Osteoblast (primary cell): ENCODE results near the gene SNAP25. TPM values are rescaled to one million over a fixed set of nuclear protein-coding genes. Genes with fewer than 3 reads are reported as not detected.

Source experiments
- DNase-seq: peaks from one replicate; pipeline ENCODE4 v3.0.0; 2011; ENCODE audit warnings: low spot score, mixed read lengths; ENCODE audit not compliant: insufficient read length; ENCODE audit errors: missing footprints
- H2AFZ ChIP-seq: 2 replicates; pipeline ENCODE4 v1.6.0; 2011; ENCODE audit warnings: mild to moderate bottlenecking, low read length
- H3K27ac ChIP-seq: 2 replicates; pipeline ENCODE4 v1.5.1; 2011; ENCODE audit warnings: mild to moderate bottlenecking, low read depth, low read length, moderate library complexity
- H3K27me3 ChIP-seq: 2 replicates; pipeline ENCODE4 v1.6.0; 2012; ENCODE audit warnings: mild to moderate bottlenecking, control low read depth, inconsistent platforms, low read length, moderate library complexity; ENCODE audit not compliant: insufficient read depth
- H3K36me3 ChIP-seq: 2 replicates; pipeline ENCODE4 v1.5.1; 2011; ENCODE audit warnings: mild to moderate bottlenecking, low read length, control low read depth, moderate library complexity; ENCODE audit not compliant: insufficient read depth
- H3K4me1 ChIP-seq: 2 replicates; pipeline ENCODE4 v1.5.1; 2011; ENCODE audit warnings: mild to moderate bottlenecking, low read length, control low read depth, moderate library complexity; ENCODE audit not compliant: insufficient read depth
- H3K4me2 ChIP-seq: 2 replicates; pipeline ENCODE4 v1.6.0; 2011; ENCODE audit warnings: mild to moderate bottlenecking, low read length; ENCODE audit not compliant: insufficient read depth
- H3K4me3 ChIP-seq: fragments of 200-600 bp; sonication (generic); 3 replicates; pipeline ENCODE4 v1.5.1; 2012; ENCODE audit warnings: mild to moderate bottlenecking, low read length, inconsistent platforms; ENCODE audit not compliant: insufficient read depth
- H3K79me2 ChIP-seq: 2 replicates; pipeline ENCODE4 v1.6.0; 2012; ENCODE audit warnings: mild to moderate bottlenecking, low read length, control low read depth, inconsistent platforms; ENCODE audit not compliant: insufficient read depth
- H3K9me3 ChIP-seq: 2 replicates; pipeline ENCODE4 v1.5.1; 2011; ENCODE audit warnings: low read depth, low read length, control low read depth
- H4K20me1 ChIP-seq: 2 replicates; pipeline ENCODE4 v1.6.0; 2012; ENCODE audit warnings: mild to moderate bottlenecking, low read length, control low read depth; ENCODE audit not compliant: insufficient read depth
- total RNA-seq: library from RNA; depleted of rRNA; stranded (reverse); fragments of >200 nt; gene quantifications from 2 replicates; pipeline ENCODE4 v1.2.3, GENCODE V29; 2012
- TF ChIP-seq, protein P1 (sequence below): IDR thresholded peaks from 2 replicates; pipeline ENCODE4 v1.5.1; 2011; ENCODE audit warnings: mild to moderate bottlenecking, low read depth, low read length, moderate library complexity; ENCODE audit errors: extremely low read depth

Gene SNAP25
- total RNA-seq, 1 donor, result 1.8 TPM

DNA sequence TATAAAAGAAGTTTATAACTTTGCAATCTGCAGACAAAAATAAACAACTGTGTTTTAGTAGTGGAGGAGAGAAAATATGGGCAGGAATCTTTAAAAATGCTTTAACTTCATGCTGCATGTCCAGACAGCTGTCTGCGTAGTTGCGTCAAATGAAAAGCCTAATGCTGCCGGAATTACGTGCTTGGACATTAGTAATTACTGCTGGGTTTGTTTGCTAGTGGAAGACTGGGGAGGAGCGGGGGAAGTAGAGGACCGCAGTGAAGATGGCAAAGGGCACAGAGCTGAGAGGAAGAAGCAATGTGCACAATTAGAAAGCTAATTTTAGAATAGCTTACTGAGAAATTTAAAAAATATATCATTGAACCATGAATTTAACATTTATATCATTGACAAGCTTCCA lies 2.4 kb downstream of the SNAP25 start:
- Histone ChIP-seq H3K4me3 (no peak overlapping the region), H3K36me3 (no peaks in the 10 kb centered on the region), H3K9me3 (no peaks in the 10 kb centered on the region), H2AFZ (no peak overlapping the region), H4K20me1 (no peaks in the 10 kb centered on the region), H3K4me1 (peaks cover 4% of the 10 kb centered on the region), H3K27me3 (peaks cover 24% of the 10 kb centered on the region), H3K79me2 (no peaks in the 10 kb centered on the region), H3K4me2 (no peak overlapping the region), H3K27ac (no peak overlapping the region)
- TF ChIP-seq, protein P1, sequence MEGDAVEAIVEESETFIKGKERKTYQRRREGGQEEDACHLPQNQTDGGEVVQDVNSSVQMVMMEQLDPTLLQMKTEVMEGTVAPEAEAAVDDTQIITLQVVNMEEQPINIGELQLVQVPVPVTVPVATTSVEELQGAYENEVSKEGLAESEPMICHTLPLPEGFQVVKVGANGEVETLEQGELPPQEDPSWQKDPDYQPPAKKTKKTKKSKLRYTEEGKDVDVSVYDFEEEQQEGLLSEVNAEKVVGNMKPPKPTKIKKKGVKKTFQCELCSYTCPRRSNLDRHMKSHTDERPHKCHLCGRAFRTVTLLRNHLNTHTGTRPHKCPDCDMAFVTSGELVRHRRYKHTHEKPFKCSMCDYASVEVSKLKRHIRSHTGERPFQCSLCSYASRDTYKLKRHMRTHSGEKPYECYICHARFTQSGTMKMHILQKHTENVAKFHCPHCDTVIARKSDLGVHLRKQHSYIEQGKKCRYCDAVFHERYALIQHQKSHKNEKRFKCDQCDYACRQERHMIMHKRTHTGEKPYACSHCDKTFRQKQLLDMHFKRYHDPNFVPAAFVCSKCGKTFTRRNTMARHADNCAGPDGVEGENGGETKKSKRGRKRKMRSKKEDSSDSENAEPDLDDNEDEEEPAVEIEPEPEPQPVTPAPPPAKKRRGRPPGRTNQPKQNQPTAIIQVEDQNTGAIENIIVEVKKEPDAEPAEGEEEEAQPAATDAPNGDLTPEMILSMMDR, result no peak
- no peak for DNase-seq

- TF ChIP-seq, protein P1, result peak; percentile 36
- DNase-seq, result no peak
- H3K4me2 ChIP-seq, result no peak overlapping the region
- no peak overlapping the region for H3K27ac ChIP-seq
- no peak overlapping the region for H2AFZ ChIP-seq
- no peak overlapping the region for H3K4me3 ChIP-seq
- H3K4me1 ChIP-seq, result no peaks in the 10 kb centered on the region
- H3K9me3 ChIP-seq, result no peaks in the 10 kb centered on the region
- H3K36me3 ChIP-seq, result no peaks in the 10 kb centered on the region
- H3K27me3 ChIP-seq, result peaks cover 20% of the 10 kb centered on the region
- H4K20me1 ChIP-seq, result no peaks in the 10 kb centered on the region
- no peaks in the 10 kb centered on the region for H3K79me2 ChIP-seq
These were observed 6.9 kb downstream of the SNAP25 start for GRCh38 chr20:10225439-10226060.

DNA sequence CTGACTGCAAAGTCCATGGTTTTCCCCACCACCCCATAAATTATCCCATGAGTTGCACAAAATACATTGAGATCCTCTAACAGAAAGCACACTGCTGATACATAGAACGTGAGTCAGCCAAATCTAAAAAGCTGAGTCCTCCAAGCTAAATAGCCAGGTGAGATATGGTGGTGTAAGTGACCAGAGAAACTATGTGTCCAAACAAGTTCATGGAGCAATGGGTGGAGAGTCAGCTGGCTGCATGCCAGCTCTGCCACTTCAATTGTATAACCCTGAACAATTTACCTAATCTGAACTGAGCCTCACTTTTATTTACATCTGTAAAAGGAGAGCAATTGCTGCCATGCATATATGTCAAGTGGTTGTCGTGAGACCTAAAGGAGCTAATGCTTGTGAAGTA lies 9.7 kb downstream of the SNAP25 start:
- H3K4me2 ChIP-seq, result no peak overlapping the region
- H4K20me1 ChIP-seq, result no peaks in the 10 kb centered on the region
- no peaks in the 10 kb centered on the region for H3K36me3 ChIP-seq
- H3K9me3 ChIP-seq, result no peaks in the 10 kb centered on the region
- no peaks in the 10 kb centered on the region for H3K4me1 ChIP-seq
- DNase-seq, result no peak
- H3K4me3 ChIP-seq, result no peak overlapping the region
- no peak overlapping the region for H2AFZ ChIP-seq
- TF ChIP-seq, protein P1, result no peak
- no peaks in the 10 kb centered on the region for H3K79me2 ChIP-seq
- H3K27me3 ChIP-seq, result peaks cover 9% of the 10 kb centered on the region
- H3K27ac ChIP-seq, result no peak overlapping the region

GRCh38 chr20:10231290-10231689 lies 12.7 kb downstream of the SNAP25 start:
- H3K27ac ChIP-seq, result no peak overlapping the region
- no peaks in the 10 kb centered on the region for H4K20me1 ChIP-seq
- DNase-seq, result no peak
- H3K4me1 ChIP-seq, result no peaks in the 10 kb centered on the region
- no peaks in the 10 kb centered on the region for H3K79me2 ChIP-seq
- H3K4me2 ChIP-seq, result no peak overlapping the region
- peaks cover 6% of the 10 kb centered on the region for H3K27me3 ChIP-seq
- H3K36me3 ChIP-seq, result no peaks in the 10 kb centered on the region
- TF ChIP-seq, protein P1, result no peak
- H2AFZ ChIP-seq, result no peak overlapping the region
- no peak overlapping the region for H3K4me3 ChIP-seq
- H3K9me3 ChIP-seq, result no peaks in the 10 kb centered on the region
